MM.1S (cell line): ENCODE results near the gene ATG4B.

Experiments used
- EZH2 ChIP-seq: fragments of 300-600 bp; sonication (generic); optimal IDR thresholded peaks from 2 replicates; pipeline ENCODE3; 2017; ENCODE audit warnings: low read depth, mild to moderate bottlenecking, antibody characterized with exemption, low read length, mixed read lengths
- TF ChIP-seq, protein P1 (sequence below): fragments of 300-600 bp; sonication (generic); IDR thresholded peaks from 2 replicates; pipeline ENCODE4 v1.5.1; 2016; ENCODE audit warnings: antibody characterized with exemption, low read length, mixed read lengths

DNA sequence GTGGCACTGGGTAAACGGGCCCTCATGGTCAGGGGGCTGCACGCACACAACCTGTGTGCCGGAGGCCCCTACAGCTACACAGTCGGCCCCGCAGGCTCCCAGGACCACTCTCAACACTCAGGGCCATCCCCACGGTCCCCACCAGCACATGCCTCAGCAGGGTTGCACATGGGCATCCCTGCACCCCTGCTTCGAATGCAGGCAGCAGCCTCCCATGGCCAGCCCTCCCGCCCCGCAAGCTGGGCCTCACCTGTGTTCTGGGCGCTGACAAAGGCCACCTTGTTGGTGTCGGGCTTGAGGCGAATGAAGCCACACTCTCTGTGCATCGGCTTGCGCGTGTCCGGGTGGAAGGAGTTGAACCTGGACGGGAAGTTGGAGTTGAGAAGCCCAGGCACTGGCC is 34.8 kb upstream of the ATG4B start:
- TF ChIP-seq, protein P1, sequence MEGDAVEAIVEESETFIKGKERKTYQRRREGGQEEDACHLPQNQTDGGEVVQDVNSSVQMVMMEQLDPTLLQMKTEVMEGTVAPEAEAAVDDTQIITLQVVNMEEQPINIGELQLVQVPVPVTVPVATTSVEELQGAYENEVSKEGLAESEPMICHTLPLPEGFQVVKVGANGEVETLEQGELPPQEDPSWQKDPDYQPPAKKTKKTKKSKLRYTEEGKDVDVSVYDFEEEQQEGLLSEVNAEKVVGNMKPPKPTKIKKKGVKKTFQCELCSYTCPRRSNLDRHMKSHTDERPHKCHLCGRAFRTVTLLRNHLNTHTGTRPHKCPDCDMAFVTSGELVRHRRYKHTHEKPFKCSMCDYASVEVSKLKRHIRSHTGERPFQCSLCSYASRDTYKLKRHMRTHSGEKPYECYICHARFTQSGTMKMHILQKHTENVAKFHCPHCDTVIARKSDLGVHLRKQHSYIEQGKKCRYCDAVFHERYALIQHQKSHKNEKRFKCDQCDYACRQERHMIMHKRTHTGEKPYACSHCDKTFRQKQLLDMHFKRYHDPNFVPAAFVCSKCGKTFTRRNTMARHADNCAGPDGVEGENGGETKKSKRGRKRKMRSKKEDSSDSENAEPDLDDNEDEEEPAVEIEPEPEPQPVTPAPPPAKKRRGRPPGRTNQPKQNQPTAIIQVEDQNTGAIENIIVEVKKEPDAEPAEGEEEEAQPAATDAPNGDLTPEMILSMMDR, result no peak
- no peak for TF ChIP-seq EZH2
